ENCODE measurements around the gene MAB21L4.

Gene MAB21L4

GRCh38 chr2:240892925-240893324, 3.0 kb downstream of the MAB21L4 start:
- DNase-seq, result no peak

GRCh38 chr2:240892356-240892755, 3.6 kb downstream of the MAB21L4 start:
- no peak for DNase-seq

- no peak for DNase-seq
Measured at GRCh38 chr2:240891492-240892340, 4.2 kb downstream of the MAB21L4 start.

- no peak for DNase-seq
Measured at GRCh38 chr2:240890691-240891090, 5.3 kb downstream of the MAB21L4 start.

GRCh38 chr2:240889601-240890560, 6.1 kb downstream of the MAB21L4 start:
- DNase-seq, result no peak

- DNase-seq, result no peak
Measured at GRCh38 chr2:240888890-240889573, 6.9 kb downstream of the MAB21L4 start.

GRCh38 chr2:240888130-240888889, 7.6 kb downstream of the MAB21L4 start:
- no peak for DNase-seq

GRCh38 chr2:240887631-240888030, 8.3 kb downstream of the MAB21L4 start:
- no peak for DNase-seq

GRCh38 chr2:240886678-240887609, 9.0 kb downstream of the MAB21L4 start:
- no peak for DNase-seq

- no peak for DNase-seq
Measured at GRCh38 chr2:240886023-240886565, 9.9 kb downstream of the MAB21L4 start.

GRCh38 chr2:240885566-240885965, 10.4 kb downstream of the MAB21L4 start:
- no peak for DNase-seq

GRCh38 chr2:240884745-240885144, 11.2 kb downstream of the MAB21L4 start:
- DNase-seq, result no peak

GRCh38 chr2:240884221-240884620, 11.7 kb downstream of the MAB21L4 start:
- no peak for DNase-seq

GRCh38 chr2:240881913-240882312, 14.0 kb downstream of the MAB21L4 start:
- DNase-seq, result no peak

GRCh38 chr2:240879105-240879504, 16.9 kb downstream of the MAB21L4 start:
- no peak for DNase-seq

- no peak for DNase-seq
Measured at GRCh38 chr2:240878341-240878936, 17.5 kb downstream of the MAB21L4 start.

- DNase-seq, result no peak
Measured at GRCh38 chr2:240877460-240878340, 18.3 kb downstream of the MAB21L4 start.

- DNase-seq, result no peak
Measured at GRCh38 chr2:240876475-240877251, 19.3 kb downstream of the MAB21L4 start.
